ENCODE results near the gene DLG2.

DLG2 gene

DNA sequence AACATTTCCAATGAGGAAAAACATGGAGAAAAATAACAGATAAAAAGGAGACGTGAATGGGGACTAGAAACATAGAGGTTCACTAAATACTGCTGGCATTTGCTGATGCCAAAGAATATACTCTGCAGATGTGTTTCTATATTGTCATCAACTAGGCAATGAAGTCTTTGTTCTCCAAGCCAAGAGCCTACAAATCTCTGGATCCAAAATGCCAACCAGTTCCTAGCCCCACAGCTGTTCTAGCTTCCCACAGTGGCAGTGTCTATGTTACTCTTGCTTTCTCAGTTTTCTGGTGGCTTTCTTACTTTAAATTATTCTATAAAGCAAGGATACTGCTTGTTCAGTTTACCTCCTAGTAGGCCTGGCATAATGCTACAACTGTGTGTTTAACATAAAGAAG is 1363.1 kb downstream of the DLG2 start:
- no peak for DNase-seq (ENCODE audit: low read depth in 2 of 2)

DNA sequence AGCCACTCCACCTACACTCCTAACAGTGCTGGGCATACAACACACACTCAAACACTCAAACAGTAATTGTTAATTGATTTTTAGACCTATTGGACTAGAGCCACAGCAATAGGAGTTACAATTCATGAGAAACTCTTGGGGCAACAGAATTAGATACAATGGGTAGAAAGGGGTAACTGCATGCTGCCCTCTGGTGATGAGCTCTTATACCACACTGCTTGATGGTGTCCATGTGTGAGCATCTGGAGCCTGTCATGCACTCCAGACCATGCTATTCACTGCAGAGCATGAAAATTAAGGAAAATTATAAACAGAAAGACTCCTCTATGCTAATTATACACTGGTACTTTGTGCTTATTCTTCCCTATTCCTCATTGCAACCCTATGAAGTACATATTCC is 1365.4 kb downstream of the DLG2 start:
- DNase-seq (ENCODE audit: low read depth in 2 of 2) = no peak

DNA sequence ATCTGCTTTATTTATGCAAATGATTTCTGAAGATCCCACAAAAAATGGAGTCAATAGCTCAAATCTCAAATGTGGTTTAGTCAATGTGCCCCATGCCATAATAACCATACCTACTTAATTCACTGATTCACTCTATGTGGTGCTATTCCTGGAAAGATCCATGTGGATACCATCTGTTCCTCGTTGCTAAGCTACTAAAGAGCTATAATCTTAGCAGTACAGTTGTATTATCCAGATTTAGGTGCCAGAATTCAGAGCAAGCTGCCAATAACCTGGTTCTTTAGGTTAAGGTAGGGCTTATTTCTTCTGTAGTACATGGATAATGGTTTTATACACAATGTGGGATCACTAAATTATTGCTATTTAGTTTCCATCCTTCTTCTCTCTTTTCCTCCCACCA is 1366.3 kb downstream of the DLG2 start:
- DNase-seq (ENCODE audit: low read depth in 2 of 2) = no peak

DNA sequence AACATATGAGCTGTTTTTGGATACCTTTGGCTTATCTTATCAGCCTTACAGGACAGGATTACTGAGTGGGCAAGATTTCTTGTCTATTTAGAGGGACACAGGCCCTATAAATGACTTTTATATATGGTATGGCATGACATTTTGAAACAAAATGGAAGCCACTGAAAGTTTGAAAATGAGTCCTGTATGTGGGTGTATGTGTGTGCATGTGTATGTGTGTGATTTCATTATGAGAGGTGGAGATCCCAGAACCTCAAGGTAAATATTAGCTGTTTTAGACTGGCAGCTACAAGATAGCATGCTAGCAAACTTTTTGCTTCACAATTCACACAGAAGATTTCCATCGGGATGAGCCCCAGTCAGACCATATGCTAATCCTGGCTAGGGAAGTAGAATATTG is 1370.5 kb downstream of the DLG2 start:
- DNase-seq (ENCODE audit: low read depth in 2 of 2) = no peak

DNA sequence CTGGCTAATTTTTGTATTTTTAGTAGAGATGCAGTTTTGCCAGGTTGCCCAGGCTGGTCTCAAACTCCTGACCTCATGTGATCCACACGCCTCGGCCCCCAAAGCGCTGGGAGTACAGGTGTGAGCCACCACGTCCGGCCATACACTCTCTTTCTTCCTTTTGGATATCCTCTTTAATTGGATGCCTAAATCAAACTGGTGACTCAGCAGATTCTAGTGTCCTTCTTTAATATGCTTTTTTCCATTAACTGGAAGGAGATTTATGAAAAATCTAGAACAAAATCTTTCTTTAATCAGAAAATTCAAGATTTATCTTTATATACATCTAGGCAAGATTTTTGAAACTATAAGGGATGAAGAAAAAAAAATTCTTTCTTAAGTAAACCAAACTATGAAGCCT is 1371.7 kb downstream of the DLG2 start:
- DNase-seq (ENCODE audit: low read depth in 2 of 2) = no peak

DNA sequence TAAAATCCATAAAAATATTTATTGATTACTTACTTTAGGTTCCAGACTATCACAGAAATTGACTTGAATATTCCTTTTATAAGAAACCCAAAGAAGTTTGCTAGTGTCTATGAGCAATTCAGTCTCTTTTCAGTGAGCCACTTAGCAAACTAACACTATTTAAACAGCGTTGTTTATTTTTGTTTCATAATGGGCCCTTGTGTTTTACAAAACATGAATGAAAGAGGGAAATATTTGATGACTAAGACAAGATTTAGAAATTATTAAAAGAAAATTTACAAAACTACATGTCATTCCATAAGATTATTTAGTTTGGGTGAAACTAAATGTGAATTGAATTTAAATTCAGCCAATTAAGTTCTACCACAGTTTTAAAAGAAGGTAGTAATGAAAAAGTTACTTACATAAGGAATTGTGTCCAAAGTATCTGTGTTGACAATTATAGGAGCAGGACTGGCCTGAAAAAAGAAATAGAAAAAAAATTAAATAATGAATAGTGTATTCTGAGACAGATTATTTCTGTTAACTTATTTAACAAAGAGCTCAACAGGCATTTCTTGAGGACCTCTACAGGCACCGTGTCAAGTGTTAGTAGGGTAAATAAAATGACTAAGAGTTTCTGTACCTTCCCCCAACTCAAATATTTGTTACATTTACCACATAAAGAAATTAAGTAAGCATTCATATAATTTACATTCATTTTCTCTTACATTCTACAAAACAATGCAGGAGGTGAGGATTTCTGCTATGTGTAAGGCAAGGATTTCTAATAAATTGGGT is 1376.1 kb downstream of the DLG2 start:
- DNase-seq (ENCODE audit: low read depth in 2 of 2) = no peak

DNA sequence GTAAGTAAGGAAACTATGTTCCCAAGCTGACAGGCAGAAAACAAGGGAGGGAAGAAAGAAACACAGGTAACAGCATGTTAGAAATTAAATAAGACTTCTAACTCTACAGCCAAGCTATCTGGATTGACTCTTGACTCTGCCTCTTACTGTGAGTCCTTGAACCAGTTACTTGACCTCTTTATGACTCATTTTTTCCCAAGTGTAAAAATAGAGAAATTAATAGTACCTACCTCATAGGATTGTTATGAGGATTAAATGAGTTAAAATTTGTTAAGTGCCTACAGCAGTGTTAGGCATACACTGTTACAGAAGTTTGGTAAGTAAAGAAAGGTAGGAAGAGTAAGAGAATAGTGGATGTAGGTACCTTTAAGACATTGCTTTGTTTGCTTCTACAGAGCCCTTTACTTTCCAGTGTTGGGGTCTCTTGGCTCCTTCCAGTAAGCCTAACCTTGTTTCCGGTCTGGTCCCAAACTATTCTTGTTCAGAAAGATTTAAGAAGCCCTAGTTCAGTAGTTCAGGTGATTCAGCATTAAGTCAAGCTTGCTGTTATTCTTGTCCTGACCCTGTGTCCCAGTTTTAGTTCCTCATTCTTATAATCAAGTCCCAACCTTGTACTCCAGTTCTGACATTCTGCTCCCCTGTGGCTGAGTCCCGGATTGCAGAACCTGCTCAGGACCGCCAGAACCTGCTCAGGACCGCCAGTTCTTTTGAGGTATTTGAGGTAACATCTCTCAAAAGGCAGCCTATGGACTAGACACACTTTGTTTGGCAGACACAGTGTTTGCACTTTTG is 1377.6 kb downstream of the DLG2 start:
- DNase-seq (ENCODE audit: low read depth in 2 of 2) = no peak

DNA sequence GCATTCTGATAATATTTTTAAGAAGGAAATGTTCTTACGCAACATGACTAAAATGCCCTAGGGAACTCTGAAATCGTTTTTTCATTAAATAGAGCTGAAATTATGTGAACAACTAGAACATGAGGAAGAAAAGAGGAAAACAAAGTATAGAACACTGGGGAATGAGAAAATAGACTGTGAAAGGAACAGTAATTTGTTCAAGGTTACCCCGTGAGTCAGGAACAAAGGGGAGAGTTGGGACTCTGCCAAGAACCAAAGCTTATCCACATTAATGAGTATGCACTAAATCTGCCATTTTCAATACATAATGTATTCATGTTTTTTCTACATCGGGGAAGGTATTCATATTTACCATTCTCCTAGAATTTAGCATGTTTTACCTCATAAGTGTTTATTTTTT is 1379.2 kb downstream of the DLG2 start:
- no peak for DNase-seq (ENCODE audit: low read depth in 2 of 2)

DNA sequence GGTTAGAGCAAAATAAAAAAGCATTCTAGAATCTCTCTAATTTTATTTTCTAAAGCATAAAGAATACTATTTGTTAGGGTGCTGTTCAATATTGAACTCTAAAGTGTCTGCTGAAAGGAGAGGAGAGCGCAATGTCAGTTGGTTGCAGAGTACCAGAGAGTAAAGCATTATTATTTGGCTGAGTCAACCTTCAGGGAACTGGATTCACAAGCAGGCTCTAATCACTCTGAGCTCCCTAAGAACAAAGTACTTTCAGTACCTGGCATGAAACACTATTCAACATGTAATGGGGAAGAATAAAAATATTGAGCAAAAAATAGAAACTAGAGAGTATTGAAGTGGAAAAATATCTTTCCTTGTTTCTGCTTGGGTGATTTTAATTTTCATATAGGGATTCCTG is 1380.0 kb downstream of the DLG2 start:
- no peak for DNase-seq (ENCODE audit: low read depth in 2 of 2)

DNA sequence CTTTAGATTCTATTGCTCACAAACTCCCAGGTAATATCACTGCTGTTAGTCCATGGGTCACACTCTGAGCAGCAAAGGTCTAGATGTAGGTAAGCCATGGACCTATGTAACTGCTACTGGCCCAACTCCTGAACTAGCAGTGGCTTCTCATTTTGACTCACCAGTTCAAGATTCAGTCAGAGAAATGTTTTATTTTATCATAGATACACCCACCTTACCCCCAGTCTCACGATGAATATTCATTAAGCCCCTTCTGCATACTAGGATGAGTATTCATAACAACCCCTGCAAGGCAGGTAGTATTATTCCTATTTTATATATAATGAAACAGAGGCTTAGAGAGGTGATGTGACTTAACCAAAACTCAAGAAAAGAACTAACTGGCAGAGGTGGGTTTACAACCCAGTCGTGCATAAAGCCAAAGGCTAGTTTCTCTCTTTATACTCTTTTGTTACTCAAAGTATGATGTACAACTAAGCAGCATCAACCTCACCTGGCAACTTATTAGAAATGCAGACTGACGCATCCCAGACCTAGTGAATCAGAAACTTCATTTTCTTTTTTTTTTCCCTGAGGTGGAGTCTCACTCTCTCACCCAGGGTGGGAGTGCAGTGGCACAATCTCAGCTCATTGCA is 1383.4 kb downstream of the DLG2 start:
- DNase-seq (ENCODE audit: low read depth in 2 of 2) = no peak

DNA sequence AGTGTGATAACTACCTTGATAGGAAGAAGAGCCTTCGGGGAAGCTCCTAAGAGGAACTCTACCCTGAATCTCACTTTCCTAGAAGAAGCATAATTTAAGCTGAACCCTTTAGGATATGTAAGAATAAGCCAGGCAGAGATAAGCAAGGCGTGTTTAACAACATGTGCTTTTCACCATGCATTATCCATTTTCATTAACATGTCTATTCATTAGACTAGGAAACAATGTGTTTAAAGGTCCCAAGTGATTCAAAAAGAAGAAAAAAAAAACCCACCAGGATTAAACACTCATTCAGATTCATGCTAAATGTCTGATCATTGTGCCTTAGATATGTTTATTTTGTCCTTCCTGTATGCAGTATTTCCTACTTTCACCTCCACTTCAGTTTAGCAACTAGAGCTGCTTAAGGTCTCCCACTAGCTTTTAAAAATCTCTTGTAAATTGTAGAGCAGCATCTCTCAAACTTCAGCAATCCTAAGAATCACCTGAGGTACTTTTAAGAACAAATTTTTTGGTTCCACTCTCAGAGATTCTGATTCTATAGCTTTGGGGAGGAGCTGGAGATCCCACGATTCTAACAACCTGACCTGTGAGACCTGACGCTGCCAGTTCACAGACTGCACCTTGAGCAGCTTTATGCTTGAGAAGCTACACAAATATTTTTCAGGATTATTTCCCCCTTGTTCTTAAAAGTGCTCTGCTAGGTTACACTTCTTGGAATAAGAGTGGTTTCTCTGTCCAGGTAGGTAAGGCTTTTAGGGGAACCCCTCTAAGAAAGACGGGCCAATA is 1385.6 kb downstream of the DLG2 start:
- DNase-seq (ENCODE audit: low read depth in 2 of 2) = no peak

DNA sequence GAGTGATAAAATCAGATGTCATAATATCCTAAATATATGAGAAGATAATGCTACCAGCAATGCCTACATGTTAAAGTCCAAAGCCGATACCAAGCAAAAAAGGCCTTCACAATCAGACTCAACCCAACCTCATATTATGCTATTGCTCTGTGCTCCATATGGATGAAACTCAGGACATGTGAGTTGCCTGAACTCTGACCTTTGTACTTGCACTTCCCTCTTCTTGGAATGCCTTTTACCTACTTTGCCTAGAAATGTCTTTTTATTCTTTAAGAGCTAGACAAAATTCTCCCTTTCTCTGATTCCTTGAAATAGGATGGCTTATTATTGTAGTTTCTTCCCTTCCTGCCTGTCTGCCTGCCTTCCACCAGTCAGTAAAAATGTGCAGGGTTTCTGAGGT is 1386.3 kb downstream of the DLG2 start:
- DNase-seq (ENCODE audit: low read depth in 2 of 2) = no peak

DNA sequence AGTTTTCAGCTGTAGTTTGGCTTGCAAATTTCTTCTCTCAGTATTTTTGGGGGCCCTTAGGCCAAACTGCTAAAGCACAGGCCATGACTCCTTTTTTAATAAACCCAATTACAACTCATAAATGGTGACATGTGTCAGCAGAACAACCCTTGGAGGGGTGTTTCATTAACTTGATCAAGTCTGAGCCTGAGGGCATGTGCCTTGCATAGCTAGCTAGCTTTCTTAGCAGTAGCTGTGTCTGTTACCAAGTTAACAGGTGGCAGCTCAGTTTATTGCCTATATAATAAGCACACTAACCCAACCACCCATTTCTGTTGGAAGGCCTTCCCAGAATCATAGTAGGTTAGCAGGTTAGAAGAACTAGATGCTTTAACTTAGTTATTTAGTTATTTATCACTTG is 1390.7 kb downstream of the DLG2 start:
- no peak for DNase-seq (ENCODE audit: low read depth in 2 of 2)

DNA sequence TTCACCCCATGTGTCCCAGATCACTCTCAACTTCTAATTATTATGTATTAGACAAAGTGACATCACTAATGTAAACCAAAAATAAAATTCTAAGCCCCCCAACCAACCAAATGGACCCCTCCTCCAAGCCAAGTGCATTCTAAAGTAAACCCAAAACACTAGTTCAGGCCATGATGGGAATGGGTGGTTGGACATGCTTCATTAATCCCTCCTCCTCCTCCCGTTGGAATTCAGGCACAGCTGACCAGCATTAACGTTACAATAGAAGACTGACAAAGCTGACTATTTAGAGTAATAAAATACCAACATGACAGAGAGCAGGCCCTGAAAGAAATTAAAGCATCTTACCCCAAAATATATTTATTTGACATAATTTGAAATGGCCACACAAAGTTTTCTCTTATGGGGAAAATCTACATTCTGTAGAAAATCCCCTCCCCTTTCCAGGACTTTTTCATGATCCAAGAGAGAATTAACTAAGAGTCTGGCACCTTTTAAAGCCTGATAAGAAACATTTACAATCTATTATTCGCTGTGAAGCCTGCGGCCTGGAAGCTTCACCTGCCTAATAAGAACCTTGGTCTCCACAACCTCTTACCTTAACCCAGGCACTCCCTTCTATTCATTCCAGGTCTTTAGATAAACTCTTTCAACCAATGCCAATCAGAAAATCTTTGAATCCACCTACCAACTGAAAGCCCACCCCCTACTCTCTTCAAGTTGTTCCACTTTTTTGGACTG is 1392.5 kb downstream of the DLG2 start:
- DNase-seq (ENCODE audit: low read depth in 2 of 2) = no peak

DNA sequence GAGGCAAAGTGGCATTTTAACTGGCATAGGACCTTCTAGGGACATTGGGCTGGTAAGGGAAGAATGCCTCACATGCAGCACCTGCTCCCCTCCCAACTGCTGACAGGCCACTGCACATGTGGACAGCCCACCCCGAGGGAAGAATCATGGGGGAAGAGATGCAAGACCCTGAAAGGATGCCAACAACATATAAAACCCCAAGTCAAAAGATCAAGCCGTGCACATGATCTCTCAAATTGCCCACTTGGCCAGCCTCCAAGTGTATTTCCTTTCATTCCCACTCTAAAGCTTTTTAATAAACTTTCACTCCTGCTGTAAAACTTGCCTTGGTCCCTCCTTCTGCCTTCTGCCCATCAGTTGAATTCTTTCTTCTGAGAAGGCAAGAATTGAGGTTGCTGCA is 1393.1 kb downstream of the DLG2 start:
- no peak for DNase-seq (ENCODE audit: low read depth in 2 of 2)

DNA sequence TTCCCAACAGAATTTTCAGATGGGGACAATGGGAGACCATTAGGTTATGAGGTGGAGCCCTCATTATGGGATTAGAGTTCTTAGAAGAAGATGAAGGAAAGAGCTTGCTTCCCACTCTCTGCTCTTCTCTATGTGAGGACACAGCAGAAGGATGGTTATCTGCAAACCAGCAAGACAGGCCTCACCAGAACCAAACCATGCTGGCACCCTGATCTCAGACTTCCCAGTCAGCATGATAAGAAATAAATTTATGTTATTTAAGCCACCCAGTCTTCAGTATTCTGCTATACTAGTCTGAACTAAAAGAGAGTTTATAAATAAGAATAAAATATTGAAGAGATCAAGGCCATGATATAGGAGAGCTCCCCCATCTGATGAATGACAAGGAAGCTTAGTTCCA is 1394.6 kb downstream of the DLG2 start:
- DNase-seq (ENCODE audit: low read depth in 2 of 2) = no peak

DNA sequence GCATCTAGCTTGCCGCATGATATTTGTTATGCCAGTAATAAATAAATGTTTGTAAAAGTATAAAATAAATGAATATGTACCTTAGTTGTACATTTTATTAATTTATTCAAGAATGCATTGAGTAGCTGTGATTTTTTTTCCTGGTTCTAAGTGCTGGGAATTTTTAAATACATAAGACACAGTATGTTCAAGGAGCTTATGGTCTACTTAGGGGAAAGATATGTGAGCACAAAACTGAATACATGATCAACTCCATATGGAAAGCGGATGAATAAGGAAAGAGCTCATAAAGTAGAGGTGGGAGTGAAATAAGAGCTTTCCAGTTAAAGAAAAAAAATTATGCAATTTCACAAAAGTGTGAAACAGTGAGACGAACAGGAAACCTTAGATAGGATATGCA is 1396.7 kb downstream of the DLG2 start:
- DNase-seq (ENCODE audit: low read depth in 2 of 2) = no peak

DNA sequence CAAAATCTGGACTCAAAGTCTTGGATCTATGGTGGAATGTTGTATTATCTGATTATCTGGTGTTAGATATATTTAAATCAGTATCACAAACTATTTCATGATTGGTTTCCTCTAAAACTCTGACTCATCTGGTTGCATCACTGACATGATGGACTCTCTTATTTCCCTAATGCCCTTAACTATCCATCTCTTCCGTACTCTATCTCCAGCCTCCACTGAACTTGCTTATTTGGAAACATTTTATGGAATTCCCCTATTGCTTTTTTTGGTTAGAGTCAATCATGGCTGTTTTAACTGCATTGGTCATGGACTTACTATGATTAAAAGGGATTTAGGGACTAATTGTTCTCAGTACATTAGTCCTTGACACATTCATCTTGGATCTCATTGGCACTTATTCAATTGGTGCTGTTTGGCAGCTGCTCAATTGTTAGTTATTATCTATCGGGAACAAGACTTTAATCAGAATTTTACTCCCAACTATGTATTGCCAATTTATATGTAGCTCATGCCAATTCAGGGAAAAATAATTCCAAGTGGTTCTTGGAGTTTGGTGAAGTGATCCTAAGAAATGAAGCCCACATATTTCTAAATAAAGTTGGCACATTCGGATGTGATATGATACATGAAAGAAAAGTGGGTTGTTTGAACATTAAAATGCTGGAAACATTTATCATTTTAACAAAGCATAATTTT is 1399.0 kb downstream of the DLG2 start:
- DNase-seq (ENCODE audit: low read depth in 2 of 2) = no peak

DNA sequence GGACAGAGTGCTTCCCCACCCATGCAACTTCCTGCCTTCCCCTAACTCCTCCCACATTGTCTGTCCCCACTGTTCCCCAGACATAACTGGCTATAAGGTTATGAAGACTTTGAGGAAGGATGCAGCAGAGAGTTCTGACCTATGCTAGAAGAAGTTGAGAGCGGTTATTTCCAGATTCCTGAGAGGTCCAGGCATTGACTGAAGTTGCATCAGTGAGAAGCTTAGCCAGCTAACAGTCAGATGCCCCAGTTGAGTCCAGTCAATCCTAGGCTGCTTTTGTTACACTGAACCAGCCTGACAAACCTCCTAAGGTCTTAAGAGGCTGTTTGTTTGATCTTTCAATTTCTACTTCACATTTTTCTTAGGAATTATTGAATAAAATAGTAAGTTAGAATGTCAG is 1403.1 kb downstream of the DLG2 start:
- no peak for DNase-seq (ENCODE audit: low read depth in 2 of 2)

DNA sequence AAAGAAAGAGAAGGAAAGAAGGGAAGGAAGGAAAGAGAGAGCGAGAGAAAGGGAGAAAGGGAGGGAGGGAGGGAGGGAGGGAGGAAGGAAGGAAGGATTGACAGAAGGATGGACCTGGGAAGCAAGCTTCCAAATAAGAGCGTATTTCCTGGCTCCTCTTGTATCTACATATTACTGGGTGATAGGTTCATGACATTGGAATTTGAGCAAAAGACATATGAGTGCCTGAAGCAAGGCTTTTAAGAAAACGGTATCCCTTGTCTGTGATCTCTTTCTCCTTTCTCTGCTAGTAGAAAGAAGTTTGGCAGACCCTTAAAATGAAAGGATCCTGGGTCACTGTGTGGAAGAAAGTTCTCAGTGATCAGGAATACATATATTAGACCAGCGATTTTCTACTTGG is 1408.8 kb downstream of the DLG2 start:
- DNase-seq (ENCODE audit: low read depth in 2 of 2) = no peak

DNA sequence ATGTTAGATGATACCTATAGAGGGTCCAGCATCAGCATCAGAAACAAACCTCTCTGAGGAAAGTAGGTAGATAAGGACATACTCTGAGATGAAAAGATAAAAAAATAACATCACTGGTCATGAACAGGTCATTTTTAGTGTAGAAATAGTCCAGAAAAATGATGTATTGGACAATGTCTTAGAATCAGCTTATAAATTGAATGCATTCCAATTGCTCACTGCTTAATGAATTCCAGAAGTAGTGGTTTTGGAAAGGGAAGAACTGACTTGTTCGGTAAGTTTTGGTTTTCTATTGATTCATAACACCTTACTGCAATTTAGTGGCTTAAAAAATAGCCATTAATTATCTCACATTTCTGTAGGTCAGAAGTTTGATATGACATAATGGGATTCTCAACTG is 1411.5 kb downstream of the DLG2 start:
- DNase-seq (ENCODE audit: low read depth in 2 of 2) = no peak
